ENCODE data around the gene HIPK2.

GRCh38 chr7:139562491-139562890 lies 215.3 kb downstream of the HIPK2 start:
- TF ChIP-seq, protein P1, sequence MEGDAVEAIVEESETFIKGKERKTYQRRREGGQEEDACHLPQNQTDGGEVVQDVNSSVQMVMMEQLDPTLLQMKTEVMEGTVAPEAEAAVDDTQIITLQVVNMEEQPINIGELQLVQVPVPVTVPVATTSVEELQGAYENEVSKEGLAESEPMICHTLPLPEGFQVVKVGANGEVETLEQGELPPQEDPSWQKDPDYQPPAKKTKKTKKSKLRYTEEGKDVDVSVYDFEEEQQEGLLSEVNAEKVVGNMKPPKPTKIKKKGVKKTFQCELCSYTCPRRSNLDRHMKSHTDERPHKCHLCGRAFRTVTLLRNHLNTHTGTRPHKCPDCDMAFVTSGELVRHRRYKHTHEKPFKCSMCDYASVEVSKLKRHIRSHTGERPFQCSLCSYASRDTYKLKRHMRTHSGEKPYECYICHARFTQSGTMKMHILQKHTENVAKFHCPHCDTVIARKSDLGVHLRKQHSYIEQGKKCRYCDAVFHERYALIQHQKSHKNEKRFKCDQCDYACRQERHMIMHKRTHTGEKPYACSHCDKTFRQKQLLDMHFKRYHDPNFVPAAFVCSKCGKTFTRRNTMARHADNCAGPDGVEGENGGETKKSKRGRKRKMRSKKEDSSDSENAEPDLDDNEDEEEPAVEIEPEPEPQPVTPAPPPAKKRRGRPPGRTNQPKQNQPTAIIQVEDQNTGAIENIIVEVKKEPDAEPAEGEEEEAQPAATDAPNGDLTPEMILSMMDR (IDR thresholded peaks at IDR 0.05), result no peak
- TF ChIP-seq POLR2A (IDR thresholded peaks at IDR 0.05) (no peak), POLR2AphosphoS5 (IDR thresholded peaks at IDR 0.05) (no peak)
